ENCODE results near the gene CEP131. TPM values are rescaled to one million over a fixed set of nuclear protein-coding genes. Genes with fewer than 3 reads are reported as not detected.

The CEP131 gene
- total and polyA plus RNA-seq, 2 of the 4 experiments (the other 2 are of a cell fraction), result 4.8 to 9.6 TPM

DNA sequence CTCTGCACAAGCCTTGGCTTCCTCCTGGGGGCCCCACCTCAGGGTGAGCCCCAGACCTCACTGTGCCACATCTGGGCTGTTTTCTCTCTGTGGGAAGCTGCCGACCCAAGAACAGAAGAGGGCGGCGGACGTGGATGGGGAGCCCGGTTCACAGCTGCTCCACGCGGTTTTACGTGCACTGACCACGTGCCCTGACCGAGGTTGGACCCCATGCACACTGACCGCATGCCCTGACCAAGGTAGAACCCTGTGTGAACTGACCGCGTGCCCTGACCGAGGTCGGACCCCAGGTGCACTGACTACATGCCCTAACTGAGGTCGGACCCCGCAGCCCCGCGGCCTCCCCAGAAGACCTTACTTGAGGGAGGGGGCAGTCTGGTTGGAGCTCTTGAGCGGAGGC lies 19.6 kb downstream of the CEP131 start:
- Histone ChIP-seq H3K14ac (replicated peaks; ENCODE audit: low read depth, low read length) (no peak overlapping the region), H2AFZ (replicated peaks; ENCODE audit: low read length, poor library complexity) (no peak overlapping the region), H3K4me2 (ENCODE audit: low read depth, low read length) (no peak overlapping the region), H3K4me1 (ENCODE audit: control insufficient read depth, insufficient read depth, low read length) (no peaks in the 10 kb centered on the region), H3K9me1 (ENCODE audit: insufficient read depth, low read length) (0 out of 2 replicates have a peak, but pooled peaks cover 6% of the 10 kb centered on the region), H3K56ac (ENCODE audit: extremely low read depth, insufficient read depth, low read length) (no peak overlapping the region), H3K9me3 (ENCODE audit: control insufficient read depth, insufficient read depth, low read length) (no peaks in the 10 kb centered on the region), H4K5ac (ENCODE audit: low read depth, low read length) (no peak overlapping the region), H3K23ac (ENCODE audit: low read depth, low read length) (no peak overlapping the region), H3K79me1 (ENCODE audit: low read depth in 1 of 2, low read length in 2 of 2) (no peaks in the 10 kb centered on the region), H2BK120ac (ENCODE audit: low read depth, low read length) (no peak overlapping the region), H4K91ac (ENCODE audit: insufficient read depth, low read depth, low read length) (no peak overlapping the region), H2BK5ac (ENCODE audit: low read depth, low read length, poor library complexity, severe bottlenecking) (no peak overlapping the region), H3K9ac (ENCODE audit: low read depth, low read length) (no peak overlapping the region), H2BK20ac (ENCODE audit: low read depth, low read length) (no peak overlapping the region), H2AK5ac (ENCODE audit: low read depth, low read length) (no peak overlapping the region), H4K8ac (ENCODE audit: low read depth in 2 of 2, low read length in 2 of 2) (no peak overlapping the region), H3K27ac (ENCODE audit: insufficient read depth, low read length) (no peak overlapping the region), H4K20me1 (ENCODE audit: insufficient read depth, low read length) (peaks cover 5% of the 10 kb centered on the region; the same call in 1 of the 2 replicates), H3K18ac (ENCODE audit: low read depth, low read length) (no peak overlapping the region), H3K27me3 (ENCODE audit: control insufficient read depth, insufficient read depth, low read length) (no peaks in the 10 kb centered on the region), H3K36me3 (ENCODE audit: control insufficient read depth, insufficient read depth, low read length) (peaks cover 6% of the 10 kb centered on the region; the same call in 1 of the 2 replicates), H3K4me3 (ENCODE audit: insufficient read depth, low read depth, low read length) (no peak overlapping the region), H2AK9ac (replicated peaks; ENCODE audit: low read depth, low read length, poor library complexity) (no peak overlapping the region), H3K4ac (ENCODE audit: low read depth, low read length) (no peak overlapping the region), H2BK15ac (ENCODE audit: low read depth, low read length) (no peak overlapping the region)
- ChIA-PET CTCF (no interaction called here), POLR2A (ENCODE audit: unreplicated experiment) (no interaction called here)
- dilution Hi-C loops (cut with HindIII; ENCODE audit: low sequenced_read_pairs, unreplicated experiment) (no loop called here), in situ Hi-C loops (cut with MboI; ENCODE audit: low sequenced_read_pairs) (no loop called here), intact Hi-C loops (cut with micrococcal nuclease) (no loop called here)
- DNase-seq, result no peak
- no peak for ATAC-seq (ENCODE audit: low read depth)
- no peak for TF ChIP-seq NFE2L2 (IDR thresholded peaks at IDR 0.05; ENCODE audit: low read depth, low read length)
- no peak for TF ChIP-seq MAFK (IDR thresholded peaks at IDR 0.05; ENCODE audit: low read depth, low read length)
- no peak for TF ChIP-seq RFX5 (IDR thresholded peaks at IDR 0.05; ENCODE audit: low read depth, low read length)
- TF ChIP-seq RAD21 (IDR thresholded peaks at IDR 0.05; ENCODE audit: low read length), result no peak
- TF ChIP-seq CTCF (conservative IDR thresholded peaks at IDR 0.05; ENCODE audit: low read depth, low read length), result no peak
- TF ChIP-seq MAZ (IDR thresholded peaks at IDR 0.05; ENCODE audit: borderline replicate concordance, low read depth, low read length), result no peak
- no peak for TF ChIP-seq MXI1 (IDR thresholded peaks at IDR 0.05; ENCODE audit: borderline replicate concordance, low read depth, low read length)
- no peak for TF ChIP-seq BHLHE40 (IDR thresholded peaks at IDR 0.05; ENCODE audit: low read depth, low read length)
- TF ChIP-seq, protein P1, sequence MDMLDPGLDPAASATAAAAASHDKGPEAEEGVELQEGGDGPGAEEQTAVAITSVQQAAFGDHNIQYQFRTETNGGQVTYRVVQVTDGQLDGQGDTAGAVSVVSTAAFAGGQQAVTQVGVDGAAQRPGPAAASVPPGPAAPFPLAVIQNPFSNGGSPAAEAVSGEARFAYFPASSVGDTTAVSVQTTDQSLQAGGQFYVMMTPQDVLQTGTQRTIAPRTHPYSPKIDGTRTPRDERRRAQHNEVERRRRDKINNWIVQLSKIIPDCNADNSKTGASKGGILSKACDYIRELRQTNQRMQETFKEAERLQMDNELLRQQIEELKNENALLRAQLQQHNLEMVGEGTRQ (IDR thresholded peaks at IDR 0.05; ENCODE audit: low read depth, low read length), result no peak
- no peak for TF ChIP-seq ELK1 (IDR thresholded peaks at IDR 0.05; ENCODE audit: borderline replicate concordance, low read depth, low read length)
- no peak for TF ChIP-seq RCOR1 (IDR thresholded peaks at IDR 0.05; ENCODE audit: insufficient replicate concordance, low read length)
- no peak for TF ChIP-seq POLR2A (IDR thresholded peaks at IDR 0.05; ENCODE audit: low read depth, low read length)
- no peak for TF ChIP-seq SMC3 (IDR thresholded peaks at IDR 0.05; ENCODE audit: low read depth, low read length)
- TF ChIP-seq CHD1 (IDR thresholded peaks at IDR 0.05; ENCODE audit: low read depth, low read length), result no peak
- no peak for TF ChIP-seq CEBPB (IDR thresholded peaks at IDR 0.05; ENCODE audit: low read depth, low read length)
- no peak for TF ChIP-seq FOS (IDR thresholded peaks at IDR 0.05; ENCODE audit: low read depth, low read length)
- 97% methylated on average over 15 of the region's 20 CpGs; no CpG with 5 or more reads in 1 of the 2 experiments for WGBS, 2 experiments (ENCODE audit: extremely low coverage in 2 of 2, insufficient read length in 1 of 2)
- no TSS peak for BruUV-seq (replicated peaks)

All from IMR-90 (cell line).